GM12872 (cell line): ENCODE data around the gene SEMA5A.
A peak's percentile ranks its signal among the peaks of the same experiment; 100 is the strongest.

ENCODE experiments used
- TF ChIP-seq, protein P1 (sequence below): IDR thresholded peaks from 3 replicates; pipeline ENCODE4 v1.5.1; 2011; ENCODE audit warnings: low read depth, mild to moderate bottlenecking, low read length, moderate library complexity; ENCODE audit not compliant: insufficient read depth

Gene SEMA5A

GRCh38 chr5:9373571-9373970 lies 172.3 kb downstream of the SEMA5A start:
- TF ChIP-seq, protein P1, sequence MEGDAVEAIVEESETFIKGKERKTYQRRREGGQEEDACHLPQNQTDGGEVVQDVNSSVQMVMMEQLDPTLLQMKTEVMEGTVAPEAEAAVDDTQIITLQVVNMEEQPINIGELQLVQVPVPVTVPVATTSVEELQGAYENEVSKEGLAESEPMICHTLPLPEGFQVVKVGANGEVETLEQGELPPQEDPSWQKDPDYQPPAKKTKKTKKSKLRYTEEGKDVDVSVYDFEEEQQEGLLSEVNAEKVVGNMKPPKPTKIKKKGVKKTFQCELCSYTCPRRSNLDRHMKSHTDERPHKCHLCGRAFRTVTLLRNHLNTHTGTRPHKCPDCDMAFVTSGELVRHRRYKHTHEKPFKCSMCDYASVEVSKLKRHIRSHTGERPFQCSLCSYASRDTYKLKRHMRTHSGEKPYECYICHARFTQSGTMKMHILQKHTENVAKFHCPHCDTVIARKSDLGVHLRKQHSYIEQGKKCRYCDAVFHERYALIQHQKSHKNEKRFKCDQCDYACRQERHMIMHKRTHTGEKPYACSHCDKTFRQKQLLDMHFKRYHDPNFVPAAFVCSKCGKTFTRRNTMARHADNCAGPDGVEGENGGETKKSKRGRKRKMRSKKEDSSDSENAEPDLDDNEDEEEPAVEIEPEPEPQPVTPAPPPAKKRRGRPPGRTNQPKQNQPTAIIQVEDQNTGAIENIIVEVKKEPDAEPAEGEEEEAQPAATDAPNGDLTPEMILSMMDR = no peak

GRCh38 chr5:9370256-9370655 lies 175.6 kb downstream of the SEMA5A start:
- TF ChIP-seq, protein P1 = no peak

DNA sequence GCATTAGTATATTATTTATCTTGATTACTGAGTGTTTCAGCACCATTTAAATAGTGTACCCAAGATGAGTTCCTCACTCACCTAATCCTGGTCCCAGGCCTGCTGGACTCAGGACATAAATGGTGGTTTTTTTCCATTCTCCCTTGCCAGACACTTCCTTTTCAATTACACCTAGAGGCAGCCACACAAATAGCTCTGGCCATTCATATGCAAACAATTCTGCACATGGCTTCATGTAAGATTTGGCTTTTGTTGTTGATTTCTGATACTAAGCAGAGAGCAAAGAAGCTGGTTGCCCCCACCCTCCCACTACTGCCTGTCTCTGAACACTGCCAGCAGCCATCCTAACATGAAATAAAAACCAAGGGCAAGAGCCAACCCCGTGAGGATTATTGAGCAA lies 180.4 kb downstream of the SEMA5A start:
- TF ChIP-seq, protein P1 = no peak

DNA sequence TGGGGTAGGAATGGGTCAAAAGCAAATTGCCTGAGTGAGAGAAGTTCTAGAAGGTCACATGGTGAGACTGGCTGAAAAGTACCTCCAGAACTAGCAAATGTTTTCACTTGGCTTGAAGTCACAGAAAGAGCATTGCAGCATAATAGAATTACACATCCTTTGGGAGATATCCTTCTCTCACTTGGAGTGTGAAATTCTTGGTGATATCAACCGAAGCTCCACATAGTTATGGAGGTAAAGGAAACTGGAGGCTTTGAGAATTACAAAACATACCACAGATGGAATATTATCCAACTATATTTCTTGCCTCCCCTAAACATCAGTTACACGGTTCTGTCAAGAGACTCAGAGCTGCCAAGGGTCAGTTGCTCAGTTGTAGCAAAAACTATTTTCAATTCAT lies 182.4 kb downstream of the SEMA5A start:
- TF ChIP-seq, protein P1 = no peak

- TF ChIP-seq, protein P1 = no peak
These were observed 182.8 kb downstream of the SEMA5A start for GRCh38 chr5:9363026-9363425.

GRCh38 chr5:9362600-9362999 lies 183.3 kb downstream of the SEMA5A start:
- TF ChIP-seq, protein P1 = no peak

GRCh38 chr5:9361835-9362234 lies 184.0 kb downstream of the SEMA5A start:
- TF ChIP-seq, protein P1 = peak; percentile 88
